H9 (cell line): ENCODE measurements around the gene YTHDC1. TPM values are rescaled to one million over a fixed set of nuclear protein-coding genes. Genes with fewer than 3 reads are reported as not detected.

Experiments
- DNase-seq: peaks from one replicate; pipeline ENCODE4 v3.0.0-alpha.2; 2017
- H2AFZ ChIP-seq: one replicate; pipeline ENCODE4 v1.6.1; 2013; ENCODE audit warnings: mild to moderate bottlenecking, low read length, control low read depth, moderate library complexity
- H2AK5ac ChIP-seq: 2 replicates; pipeline ENCODE4 v1.6.1; 2013; ENCODE audit warnings: low read length, control low read depth, mixed read lengths; ENCODE audit not compliant: insufficient read length
- H2BK120ac ChIP-seq: one replicate; pipeline ENCODE4 v1.6.1; 2013; ENCODE audit warnings: low read depth, mild to moderate bottlenecking, low read length, control low read depth, inconsistent platforms; ENCODE audit not compliant: poor library complexity, severe bottlenecking
- H2BK12ac ChIP-seq: 2 replicates; pipeline ENCODE4 v1.6.1; 2013; ENCODE audit warnings: low read length, control low read depth, mixed read lengths, low read depth; ENCODE audit not compliant: insufficient read length
- H2BK15ac ChIP-seq: 2 replicates; pipeline ENCODE4 v1.6.1; 2013; ENCODE audit warnings: low read depth, low read length, control low read depth
- H2BK20ac ChIP-seq: one replicate; pipeline ENCODE4 v1.6.1; 2013; ENCODE audit warnings: low read depth, mild to moderate bottlenecking, low read length, control low read depth, inconsistent platforms; ENCODE audit not compliant: poor library complexity, severe bottlenecking
- H2BK5ac ChIP-seq: 2 replicates; pipeline ENCODE4 v1.6.1; 2013; ENCODE audit warnings: low read length, control low read depth, mixed read lengths; ENCODE audit not compliant: insufficient read length
- H3K14ac ChIP-seq: 2 replicates; pipeline ENCODE4 v1.6.1; 2013; ENCODE audit warnings: low read length, control low read depth; ENCODE audit not compliant: insufficient read depth
- H3K18ac ChIP-seq: 2 replicates; pipeline ENCODE4 v1.6.1; 2013; ENCODE audit warnings: low read depth, mild to moderate bottlenecking, mixed read lengths, low read length, control low read depth; ENCODE audit not compliant: insufficient read length
- H3K23ac ChIP-seq: 2 replicates; pipeline ENCODE4 v1.6.1; 2013; ENCODE audit warnings: low read length, control low read depth, mixed read lengths, low read depth; ENCODE audit not compliant: insufficient read length
- H3K23me2 ChIP-seq: 2 replicates; pipeline ENCODE4 v1.6.1; 2013; ENCODE audit warnings: low read depth, mild to moderate bottlenecking, mixed read lengths, low read length, control low read depth; ENCODE audit not compliant: insufficient read length, poor library complexity, severe bottlenecking
- H3K27ac ChIP-seq: 2 replicates; pipeline ENCODE4 v1.5.1; 2013; ENCODE audit warnings: low read length, control low read depth, mixed read lengths, low read depth; ENCODE audit not compliant: insufficient read length
- H3K27me3 ChIP-seq: 2 replicates; pipeline ENCODE4 v1.6.1; 2013; ENCODE audit warnings: low read length, control low read depth, inconsistent platforms; ENCODE audit not compliant: insufficient read depth
- H3K4ac ChIP-seq: 2 replicates; pipeline ENCODE4 v1.6.1; 2013; ENCODE audit warnings: low read depth, mild to moderate bottlenecking, control low read depth, inconsistent platforms, low read length, moderate library complexity
- H3K4me1 ChIP-seq: 2 replicates; pipeline ENCODE4 v1.6.1; 2013; ENCODE audit warnings: low read length, control low read depth, inconsistent platforms; ENCODE audit not compliant: insufficient read depth
- H3K4me2 ChIP-seq: 2 replicates; pipeline ENCODE4 v1.6.1; 2013; ENCODE audit warnings: low read length, control low read depth, mixed read lengths; ENCODE audit not compliant: insufficient read length, insufficient read depth
- H3K56ac ChIP-seq: 2 replicates; pipeline ENCODE4 v1.6.1; 2013; ENCODE audit warnings: low read depth, mild to moderate bottlenecking, mixed read lengths, low read length, control low read depth; ENCODE audit not compliant: insufficient read length
- H3K79me1 ChIP-seq: 2 replicates; pipeline ENCODE4 v1.6.1; 2013; ENCODE audit warnings: low read depth, mild to moderate bottlenecking, moderate library complexity, low read length, control low read depth, inconsistent platforms; ENCODE audit not compliant: insufficient read depth, poor library complexity, severe bottlenecking
- H3K79me2 ChIP-seq: 2 replicates; pipeline ENCODE4 v1.6.1; 2013; ENCODE audit warnings: low read length, control low read depth, inconsistent platforms; ENCODE audit not compliant: insufficient read depth
- H3K9ac ChIP-seq: 2 replicates; pipeline ENCODE4 v1.6.1; 2013; ENCODE audit warnings: low read length, control low read depth, mixed read lengths; ENCODE audit not compliant: insufficient read length; ENCODE audit errors: extremely low read depth
- H3K9me3 ChIP-seq: one replicate; pipeline ENCODE4 v1.6.1; 2013; ENCODE audit warnings: low read depth, low read length, inconsistent platforms; ENCODE audit not compliant: control insufficient read depth
- H3T11ph ChIP-seq: one replicate; pipeline ENCODE4 v1.6.1; 2013; ENCODE audit warnings: mild to moderate bottlenecking, low read length, control low read depth, inconsistent platforms
- H4K20me1 ChIP-seq: one replicate; pipeline ENCODE4 v1.6.1; 2013; ENCODE audit not compliant: control insufficient read depth, insufficient read length, insufficient read depth
- H4K5ac ChIP-seq: 2 replicates; pipeline ENCODE4 v1.6.1; 2013; ENCODE audit warnings: low read depth, mild to moderate bottlenecking, mixed read lengths, low read length, control low read depth; ENCODE audit not compliant: insufficient read length
- H4K8ac ChIP-seq: replicated peaks from 2 replicates; pipeline ENCODE4 v1.6.1; 2013; ENCODE audit warnings: low read length, control low read depth, mixed read lengths, low read depth; ENCODE audit not compliant: insufficient read length
- H4K91ac ChIP-seq: 2 replicates; pipeline ENCODE4 v1.6.1; 2013; ENCODE audit warnings: low read depth, mild to moderate bottlenecking, moderate library complexity, mixed read lengths, low read length, control low read depth; ENCODE audit not compliant: insufficient read length
- H3K27ac Mint-ChIP-seq, 3 experiments: 2 replicates in 2 of 3; 3 replicates in 1 of 3; pipeline ENCODE4 v1.8.0; 2020 to 2021; ENCODE audit warnings: mixed read lengths in 3 of 3, mild to moderate bottlenecking in 1 of 3, moderate library complexity in 1 of 3
- H3K27me3 Mint-ChIP-seq: 2 replicates; pipeline ENCODE4 v1.8.0; 2021; ENCODE audit warnings: low read depth, mild to moderate bottlenecking, moderate library complexity, mixed read lengths
- H3K36me3 Mint-ChIP-seq, 3 experiments: 2 replicates in 2 of 3; 3 replicates in 1 of 3; pipeline ENCODE4 v1.8.0; 2020 to 2021; ENCODE audit warnings: low read depth in 3 of 3, mixed read lengths in 3 of 3; ENCODE audit not compliant: insufficient read depth in 1 of 3
- H3K4me1 Mint-ChIP-seq, 2 experiments: 2 replicates each; pipeline ENCODE4 v1.8.0; 2020; ENCODE audit warnings: mixed read lengths in 2 of 2
- H3K4me3 Mint-ChIP-seq, 2 experiments: 2 replicates in 1 of 2; 3 replicates in 1 of 2; pipeline ENCODE4 v1.8.0; 2020 to 2021; ENCODE audit warnings: mild to moderate bottlenecking in 2 of 2, mixed read lengths in 2 of 2, moderate library complexity in 1 of 2
- H3K9me3 Mint-ChIP-seq, 2 experiments: 2 replicates in 1 of 2; 3 replicates in 1 of 2; pipeline ENCODE4 v1.8.0; 2020; ENCODE audit warnings: mild to moderate bottlenecking in 2 of 2, mixed read lengths in 2 of 2, moderate library complexity in 1 of 2
- WGBS: extraction: QIAGEN DNeasy Blood & Tissue Kit; methylation state at CpG from one replicate; pipeline ENCODE4 v1.1.7; 2013; ENCODE audit warnings: missing lambda C conversion rate, low lambda C conversion rate, mixed read lengths; ENCODE audit not compliant: insufficient read length; ENCODE audit errors: extremely low coverage; 5-methylcytosine and 5-hydroxymethylcytosine counted together
- total RNA-seq: library from RNA; stranded (reverse); gene quantifications from 2 replicates; pipeline ENCODE4 v1.2.1, GENCODE V29; 2021
- TF ChIP-seq, protein P1 (sequence below): fragments of 200-600 bp; sonication (generic); conservative IDR thresholded peaks from 3 replicates; pipeline ENCODE4 v1.8.0; 2021; ENCODE audit warnings: antibody characterized with exemption, mild to moderate bottlenecking

YTHDC1 gene
- total RNA-seq, 1 experiment from 2014 or later, result 158 TPM

DNA sequence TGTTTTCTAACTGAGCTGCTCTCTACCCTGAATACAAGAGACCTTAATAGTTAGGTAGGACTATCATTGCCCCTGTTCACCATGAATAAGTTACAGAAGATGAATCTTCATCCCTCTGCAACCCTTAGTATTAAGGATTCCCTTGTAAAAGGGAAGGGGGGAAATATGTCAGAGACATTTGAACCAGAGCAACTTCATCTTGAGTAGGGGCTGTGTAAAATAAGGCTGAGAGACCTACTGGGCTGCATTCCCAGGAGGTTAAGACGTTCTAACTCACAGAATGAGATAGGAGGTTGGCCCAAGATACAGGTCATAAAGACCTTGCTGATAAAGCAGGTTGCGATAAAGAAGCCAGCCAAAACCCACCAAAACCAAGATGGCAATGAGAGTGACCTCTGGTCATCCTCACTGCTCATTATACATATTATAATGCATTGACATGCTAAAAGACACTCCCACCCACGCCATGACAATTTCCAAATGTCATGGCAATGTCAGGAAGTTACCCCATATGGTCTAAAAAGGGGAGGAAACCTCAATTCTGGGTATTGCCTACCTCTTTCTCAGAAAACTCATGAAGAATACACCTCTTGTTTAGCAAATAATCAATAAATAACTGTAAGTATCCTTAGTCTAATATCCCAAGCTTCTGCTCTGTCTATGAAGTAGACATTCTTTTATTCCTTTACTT is 84.9 kb downstream of the YTHDC1 start:
- Mint-ChIP-seq H3K9me3 (peaks cover 15 to 20% of the 10 kb centered on the region in 2 experiments), H3K4me3 (no peak overlapping the region), H3K27ac (no peak overlapping the region), H3K4me1 (no peaks in the 10 kb centered on the region), H3K36me3 (peaks cover 12 to 19% (median 17%) of the 10 kb centered on the region in 3 experiments), H3K27me3 (no peaks in the 10 kb centered on the region)
- Histone ChIP-seq H3T11ph (no peak overlapping the region), H3K18ac (no peak overlapping the region), H4K8ac (no peak overlapping the region), H3K79me1 (no peaks in the 10 kb centered on the region), H3K4ac (no peak overlapping the region), H2AFZ (no peak overlapping the region), H3K9me3 (peaks cover 5% of the 10 kb centered on the region), H2BK5ac (no peak overlapping the region), H2BK12ac (no peak overlapping the region), H3K79me2 (no peaks in the 10 kb centered on the region), H4K91ac (no peak overlapping the region), H2BK20ac (no peak overlapping the region), H3K9ac (no peak overlapping the region), H4K20me1 (no peaks in the 10 kb centered on the region), H3K4me1 (no peaks in the 10 kb centered on the region), H2AK5ac (no peak overlapping the region), H4K5ac (no peak overlapping the region), H3K56ac (no peak overlapping the region), H2BK15ac (no peak overlapping the region), H3K14ac (no peak overlapping the region), H3K27ac (no peak overlapping the region), H3K27me3 (no peaks in the 10 kb centered on the region), H3K23ac (no peak overlapping the region), H3K4me2 (no peak overlapping the region), H3K23me2 (no peaks in the 10 kb centered on the region), H2BK120ac (no peak overlapping the region)
- TF ChIP-seq, protein P1, sequence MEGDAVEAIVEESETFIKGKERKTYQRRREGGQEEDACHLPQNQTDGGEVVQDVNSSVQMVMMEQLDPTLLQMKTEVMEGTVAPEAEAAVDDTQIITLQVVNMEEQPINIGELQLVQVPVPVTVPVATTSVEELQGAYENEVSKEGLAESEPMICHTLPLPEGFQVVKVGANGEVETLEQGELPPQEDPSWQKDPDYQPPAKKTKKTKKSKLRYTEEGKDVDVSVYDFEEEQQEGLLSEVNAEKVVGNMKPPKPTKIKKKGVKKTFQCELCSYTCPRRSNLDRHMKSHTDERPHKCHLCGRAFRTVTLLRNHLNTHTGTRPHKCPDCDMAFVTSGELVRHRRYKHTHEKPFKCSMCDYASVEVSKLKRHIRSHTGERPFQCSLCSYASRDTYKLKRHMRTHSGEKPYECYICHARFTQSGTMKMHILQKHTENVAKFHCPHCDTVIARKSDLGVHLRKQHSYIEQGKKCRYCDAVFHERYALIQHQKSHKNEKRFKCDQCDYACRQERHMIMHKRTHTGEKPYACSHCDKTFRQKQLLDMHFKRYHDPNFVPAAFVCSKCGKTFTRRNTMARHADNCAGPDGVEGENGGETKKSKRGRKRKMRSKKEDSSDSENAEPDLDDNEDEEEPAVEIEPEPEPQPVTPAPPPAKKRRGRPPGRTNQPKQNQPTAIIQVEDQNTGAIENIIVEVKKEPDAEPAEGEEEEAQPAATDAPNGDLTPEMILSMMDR, result no peak
- no peak for DNase-seq
- no CpG with 5 or more reads among the region's 3 CpGs for WGBS

Other genes starting within 250 kb of the YTHDC1 start
- gene TMPRSS11F, start 220.2 kb downstream of the YTHDC1 start, total RNA-seq, result not detected in 2 replicates
- not detected in 2 replicates for gene TMPRSS11B, start 104.4 kb downstream of the YTHDC1 start, total RNA-seq
- 2.3 and 3.3 TPM in 2 replicates for gene TMPRSS11E, start 97.4 kb upstream of the YTHDC1 start, total RNA-seq
- not detected in 2 replicates for gene UGT2B17, start 226.2 kb upstream of the YTHDC1 start, total RNA-seq